Mesendoderm (in vitro differentiated cells): ENCODE measurements around the gene DUSP6.

Experiments
- DNase-seq: peaks from one replicate; pipeline ENCODE4 v3.0.0; 2013
- H2AK5ac ChIP-seq: 2 replicates; pipeline ENCODE4 v1.6.1; 2013; ENCODE audit warnings: low read length, inconsistent platforms
- H2BK120ac ChIP-seq: 2 replicates; pipeline ENCODE4 v1.6.1; 2013; ENCODE audit warnings: low read depth, mild to moderate bottlenecking, low read length, moderate library complexity, mixed read lengths
- H2BK15ac ChIP-seq: replicated peaks from 2 replicates; pipeline ENCODE4 v1.6.1; 2013; ENCODE audit warnings: low read depth, mild to moderate bottlenecking, moderate library complexity
- H2BK5ac ChIP-seq: 2 replicates; pipeline ENCODE4 v1.6.1; 2013; ENCODE audit warnings: low read length, inconsistent platforms
- H3K18ac ChIP-seq: 2 replicates; pipeline ENCODE4 v1.6.1; 2013; ENCODE audit warnings: mild to moderate bottlenecking, low read length, mixed read lengths
- H3K23ac ChIP-seq: one replicate; pipeline ENCODE4 v1.6.1; 2013; ENCODE audit warnings: low read length
- H3K27ac ChIP-seq: 2 replicates; pipeline ENCODE4 v1.5.1; 2013; ENCODE audit warnings: low read depth, mild to moderate bottlenecking, inconsistent platforms, low read length, moderate library complexity
- H3K27me3 ChIP-seq: 2 replicates; pipeline ENCODE4 v1.6.1; 2013; ENCODE audit warnings: low read length, control low read depth, mild to moderate bottlenecking, inconsistent platforms; ENCODE audit not compliant: insufficient read depth, poor library complexity
- H3K36me3 ChIP-seq: 2 replicates; pipeline ENCODE4 v1.6.1; 2013; ENCODE audit warnings: low read length, inconsistent platforms; ENCODE audit not compliant: control insufficient read depth, insufficient read depth
- H3K4ac ChIP-seq: one replicate; pipeline ENCODE4 v1.6.1; 2013; ENCODE audit warnings: low read depth, mild to moderate bottlenecking, low read length, moderate library complexity
- H3K4me1 ChIP-seq: 2 replicates; pipeline ENCODE4 v1.6.1; 2013; ENCODE audit warnings: low read depth, low read length, inconsistent platforms; ENCODE audit not compliant: control insufficient read depth
- H3K4me2 ChIP-seq: 2 replicates; pipeline ENCODE4 v1.6.1; 2013; ENCODE audit warnings: low read length
- H3K4me3 ChIP-seq: 2 replicates; pipeline ENCODE4 v1.5.1; 2013; ENCODE audit warnings: mild to moderate bottlenecking, low read length
- H3K56ac ChIP-seq: one replicate; pipeline ENCODE4 v1.6.1; 2013; ENCODE audit warnings: low read length
- H3K79me1 ChIP-seq: 2 replicates; pipeline ENCODE4 v1.6.1; 2013; ENCODE audit warnings: low read length, inconsistent platforms
- H3K79me2 ChIP-seq: 2 replicates; pipeline ENCODE4 v1.6.1; 2013; ENCODE audit warnings: mild to moderate bottlenecking, low read length; ENCODE audit not compliant: control insufficient read depth, insufficient read depth
- H3K9ac ChIP-seq: 2 replicates; pipeline ENCODE4 v1.6.1; 2013; ENCODE audit warnings: low read length, inconsistent platforms
- H4K5ac ChIP-seq: one replicate; pipeline ENCODE4 v1.6.1; 2013; ENCODE audit warnings: low read length
- H4K8ac ChIP-seq: one replicate; pipeline ENCODE4 v1.6.1; 2013; ENCODE audit warnings: low read depth, mild to moderate bottlenecking, control low read depth, low read length, moderate library complexity
- WGBS: extraction: QIAGEN DNeasy Blood & Tissue Kit; methylation state at CpG from one replicate; pipeline ENCODE4 v1.1.7; 2013; ENCODE audit warnings: low lambda C conversion rate, missing lambda C conversion rate; ENCODE audit not compliant: insufficient coverage; ENCODE audit errors: extremely low coverage; 5-methylcytosine and 5-hydroxymethylcytosine counted together

Gene DUSP6

DNA sequence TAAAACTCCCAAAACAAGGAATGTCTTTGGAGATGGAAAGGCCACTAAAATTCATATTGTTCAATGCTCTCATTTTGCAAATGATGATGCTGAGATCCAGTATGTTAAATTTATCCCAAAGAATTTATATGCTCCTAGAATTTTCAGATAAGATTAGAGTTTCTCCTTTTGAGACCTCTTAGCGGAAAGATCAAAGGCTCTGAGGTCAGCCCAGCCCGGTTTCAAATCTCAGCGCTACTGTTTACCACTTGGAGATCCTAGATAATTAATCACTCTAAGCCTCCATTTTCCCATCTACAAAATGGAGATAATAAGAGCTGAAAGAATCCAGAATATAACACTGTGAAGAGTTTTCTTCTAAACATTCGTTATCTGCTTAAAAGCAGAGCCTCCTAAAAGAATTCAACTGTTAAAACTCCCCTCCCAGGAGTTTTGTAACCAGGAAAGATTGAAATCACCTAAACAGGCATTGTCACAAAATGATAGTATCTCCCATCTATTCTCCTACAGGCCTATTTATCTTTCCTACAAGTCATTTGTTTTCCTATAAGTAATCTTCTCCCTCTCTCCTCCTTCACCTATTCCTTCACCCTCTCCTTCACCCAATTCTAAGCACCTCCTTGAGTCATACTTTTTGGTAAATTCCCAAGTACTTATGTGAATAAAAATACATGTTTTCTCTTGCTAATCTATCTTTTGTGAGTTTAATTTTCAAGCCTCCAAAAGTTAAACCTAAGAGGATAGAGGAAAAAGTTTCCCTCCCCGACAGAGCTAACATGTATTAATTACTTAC, 16.7 kb downstream of the DUSP6 start:
- Histone ChIP-seq H2BK120ac (no peak overlapping the region), H3K4ac (no peak overlapping the region), H3K36me3 (no peaks in the 10 kb centered on the region), H3K56ac (no peak overlapping the region), H3K79me2 (no peaks in the 10 kb centered on the region), H2AK5ac (no peak overlapping the region), H4K8ac (no peak overlapping the region), H4K5ac (no peak overlapping the region), H3K4me2 (no peak overlapping the region), H2BK5ac (no peak overlapping the region), H3K18ac (no peak overlapping the region), H3K27ac (no peak overlapping the region), H3K4me1 (peaks cover 2% of the 10 kb centered on the region), H3K79me1 (no peaks in the 10 kb centered on the region), H3K27me3 (no peaks in the 10 kb centered on the region), H3K9ac (no peak overlapping the region), H3K4me3 (no peak overlapping the region), H3K23ac (no peak overlapping the region), H2BK15ac (no peak overlapping the region)
- WGBS: no CpG with 5 or more reads among the region's 5 CpGs
- peak; percentile 61 for DNase-seq

- Histone ChIP-seq H2BK15ac (peak overlapping the region; percentile 87), H3K4me2 (no peak overlapping the region), H3K79me1 (no peaks in the 10 kb centered on the region), H4K5ac (no peak overlapping the region), H3K9ac (no peak overlapping the region), H3K4me3 (no peak overlapping the region), H3K23ac (no peak overlapping the region), H3K36me3 (no peaks in the 10 kb centered on the region), H3K27me3 (no peaks in the 10 kb centered on the region), H4K8ac (no peak overlapping the region), H3K18ac (no peak overlapping the region), H2BK120ac (peak overlapping the region; percentile 32), H2BK5ac (no peak overlapping the region), H3K4ac (no peak overlapping the region), H3K4me1 (peaks cover 2% of the 10 kb centered on the region), H3K27ac (no peak overlapping the region), H2AK5ac (no peak overlapping the region), H3K56ac (no peak overlapping the region), H3K79me2 (no peaks in the 10 kb centered on the region)
- no CpG with 5 or more reads among the region's 5 CpGs for WGBS
- DNase-seq: no peak
Observed at GRCh38 chr12:89334548-89335169, 17.6 kb downstream of the DUSP6 start.

GRCh38 chr12:89333564-89334252, 18.6 kb downstream of the DUSP6 start:
- H3K4me3 ChIP-seq: no peak overlapping the region
- no peak overlapping the region for H3K27ac ChIP-seq
- no peak overlapping the region for H2BK120ac ChIP-seq
- no peak for DNase-seq
- H3K4ac ChIP-seq: no peak overlapping the region
- H3K4me2 ChIP-seq: no peak overlapping the region
- H3K9ac ChIP-seq: no peak overlapping the region
- H2AK5ac ChIP-seq: peak overlapping the region; percentile 59
- H3K79me2 ChIP-seq: no peaks in the 10 kb centered on the region
- no peak overlapping the region for H3K23ac ChIP-seq
- H3K4me1 ChIP-seq: peaks cover 2% of the 10 kb centered on the region
- no peaks in the 10 kb centered on the region for H3K79me1 ChIP-seq
- H3K18ac ChIP-seq: peak overlapping the region; percentile 76
- H2BK15ac ChIP-seq: peak overlapping the region; percentile 88
- H3K27me3 ChIP-seq: no peaks in the 10 kb centered on the region
- WGBS: no CpG with 5 or more reads among the region's 4 CpGs
- no peak overlapping the region for H2BK5ac ChIP-seq
- peak overlapping the region; percentile 22 for H3K56ac ChIP-seq
- H4K5ac ChIP-seq: no peak overlapping the region
- H3K36me3 ChIP-seq: no peaks in the 10 kb centered on the region
- H4K8ac ChIP-seq: no peak overlapping the region

DNA sequence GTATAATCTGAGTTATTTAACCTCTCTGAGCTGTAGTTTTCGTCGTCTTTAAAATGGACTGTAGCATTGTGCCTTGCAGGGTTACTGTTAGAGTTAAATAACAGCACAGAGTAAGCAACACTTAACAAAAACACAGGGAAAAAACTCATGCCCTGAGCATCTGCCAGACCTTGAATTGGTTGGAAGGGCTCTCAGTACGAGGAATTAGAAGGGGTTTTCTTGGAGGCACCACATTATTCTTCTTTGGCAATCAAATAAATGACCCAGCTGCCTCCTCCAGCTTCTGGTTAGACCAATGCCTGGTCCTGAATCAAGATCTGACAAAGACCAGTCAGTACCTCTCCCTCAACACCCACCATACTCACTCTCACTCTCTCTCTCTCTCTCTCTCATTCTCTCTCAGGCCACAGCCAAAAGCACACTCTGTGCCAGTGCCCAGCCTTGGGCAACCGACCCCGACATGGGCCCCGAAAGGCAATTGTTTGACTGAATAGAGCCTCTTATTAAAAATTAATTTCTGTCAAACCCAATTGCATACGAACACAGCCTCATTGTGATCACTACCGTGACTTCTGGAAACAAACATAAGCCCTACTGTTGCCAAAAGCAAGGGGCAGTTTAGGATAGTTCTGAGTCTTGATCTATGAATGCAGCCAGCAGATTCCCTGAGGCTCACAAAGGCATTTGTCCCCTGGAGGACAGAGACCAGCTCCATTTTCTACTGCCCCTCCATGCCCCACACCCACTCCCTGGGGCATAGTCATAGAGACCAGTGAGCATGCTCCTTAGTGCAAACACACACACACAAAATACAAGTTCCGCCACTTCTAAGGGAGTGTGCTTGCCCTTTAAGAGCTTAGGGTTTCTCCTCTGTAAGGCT, 23.9 kb downstream of the DUSP6 start:
- no peak overlapping the region for H3K23ac ChIP-seq
- H3K4me3 ChIP-seq: no peak overlapping the region
- H3K4me1 ChIP-seq: no peaks in the 10 kb centered on the region
- no peak overlapping the region for H3K4ac ChIP-seq
- H4K8ac ChIP-seq: no peak overlapping the region
- no peak overlapping the region for H3K56ac ChIP-seq
- no peak overlapping the region for H2AK5ac ChIP-seq
- H4K5ac ChIP-seq: no peak overlapping the region
- no peak overlapping the region for H2BK15ac ChIP-seq
- DNase-seq: peak; percentile 31
- H3K27ac ChIP-seq: no peak overlapping the region
- no peak overlapping the region for H2BK120ac ChIP-seq
- no peaks in the 10 kb centered on the region for H3K36me3 ChIP-seq
- no CpG with 5 or more reads among the region's 9 CpGs for WGBS
- no peaks in the 10 kb centered on the region for H3K79me2 ChIP-seq
- no peak overlapping the region for H3K9ac ChIP-seq
- no peak overlapping the region for H2BK5ac ChIP-seq
- H3K27me3 ChIP-seq: no peaks in the 10 kb centered on the region
- H3K4me2 ChIP-seq: no peak overlapping the region
- no peak overlapping the region for H3K18ac ChIP-seq
- H3K79me1 ChIP-seq: no peaks in the 10 kb centered on the region

DNA sequence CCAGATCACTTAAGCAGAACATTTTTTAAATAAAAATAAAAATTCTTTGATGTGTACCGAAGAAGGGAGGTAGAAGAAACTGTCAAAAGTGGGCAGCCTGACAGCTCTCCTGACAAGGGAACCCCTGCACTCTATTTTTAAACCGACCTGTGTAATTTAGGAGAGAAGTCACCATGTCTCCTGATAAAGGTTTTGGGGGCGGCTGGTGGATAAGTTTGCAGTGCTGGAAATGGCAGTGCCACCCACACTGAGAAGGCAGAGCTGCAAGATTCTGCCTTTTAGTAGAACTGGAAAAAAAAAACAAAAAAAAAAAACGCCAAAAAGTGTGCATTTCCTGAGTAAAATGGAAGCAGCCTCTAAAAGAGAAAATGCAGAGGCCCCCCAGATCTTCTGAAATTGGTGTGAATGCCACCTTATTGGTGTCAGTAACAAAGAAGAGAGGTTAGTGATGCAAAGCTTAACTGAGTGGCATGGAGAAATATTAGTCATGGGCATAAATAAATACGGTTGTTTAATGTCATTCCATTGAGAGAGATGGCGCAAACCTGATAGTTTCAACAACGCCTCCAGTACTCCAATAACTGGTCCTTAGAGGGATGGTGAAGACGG, 24.7 kb downstream of the DUSP6 start:
- H3K4me3 ChIP-seq: no peak overlapping the region
- no peak for DNase-seq
- no peak overlapping the region for H3K27ac ChIP-seq
- no peak overlapping the region for H3K56ac ChIP-seq
- no peak overlapping the region for H4K5ac ChIP-seq
- H3K27me3 ChIP-seq: no peaks in the 10 kb centered on the region
- no CpG with 5 or more reads among the region's 8 CpGs for WGBS
- H3K4me1 ChIP-seq: no peaks in the 10 kb centered on the region
- no peaks in the 10 kb centered on the region for H3K79me2 ChIP-seq
- peak overlapping the region; percentile 92 for H2BK15ac ChIP-seq
- no peak overlapping the region for H3K4me2 ChIP-seq
- H3K79me1 ChIP-seq: no peaks in the 10 kb centered on the region
- no peaks in the 10 kb centered on the region for H3K36me3 ChIP-seq
- H2BK5ac ChIP-seq: no peak overlapping the region
- H4K8ac ChIP-seq: peak overlapping the region; percentile 68
- no peak overlapping the region for H3K4ac ChIP-seq
- no peak overlapping the region for H2BK120ac ChIP-seq
- no peak overlapping the region for H3K23ac ChIP-seq
- H2AK5ac ChIP-seq: no peak overlapping the region
- H3K18ac ChIP-seq: peak overlapping the region; percentile 60
- H3K9ac ChIP-seq: no peak overlapping the region
